GM12878 (cell line): ENCODE results near the gene CARD10. TPM values are rescaled to one million over a fixed set of nuclear protein-coding genes. Genes with fewer than 3 reads are reported as not detected.
A peak's percentile ranks its signal among the peaks of the same experiment; 100 is the strongest.

Experiments
- ATF7 ChIP-seq: fragments of 450-650 bp; IDR thresholded peaks from 2 replicates; pipeline ENCODE4 v1.6.1; 2016; ENCODE audit warnings: low read depth, mild to moderate bottlenecking
- BHLHE40 ChIP-seq, 2 experiments: fragments of 450-650 bp in 1 of 2; IDR thresholded peaks; 2 replicates each; pipeline ENCODE4 v1.6.1; 2011 to 2017; ENCODE audit warnings: low read depth in 2 of 2, borderline replicate concordance in 1 of 2, improper control_type of control experiment in 1 of 2, low read length in 1 of 2, mild to moderate bottlenecking in 1 of 2
- DPF2 ChIP-seq: fragments of 450-650 bp; IDR thresholded peaks from 2 replicates; pipeline ENCODE4 v1.6.1; 2017; ENCODE audit warnings: mild to moderate bottlenecking
- FOXM1 ChIP-seq: IDR thresholded peaks from 2 replicates; pipeline ENCODE4 v1.6.1; 2012; ENCODE audit warnings: low read depth, mild to moderate bottlenecking, inconsistent platforms, low read length, moderate library complexity
- IKZF2 ChIP-seq, 2 experiments: fragments of 450-650 bp; IDR thresholded peaks; 2 replicates each; pipeline ENCODE4 v1.6.1; 2017; ENCODE audit warnings: mild to moderate bottlenecking in 2 of 2, moderate library complexity in 2 of 2
- MEF2A ChIP-seq: IDR thresholded peaks from 2 replicates; pipeline ENCODE4 v1.6.1; 2011; ENCODE audit warnings: low read depth, mild to moderate bottlenecking, low read length, moderate library complexity; ENCODE audit not compliant: insufficient read depth
- MXI1 ChIP-seq: fragments of 150-350 bp; IDR thresholded peaks from 2 replicates; pipeline ENCODE4 v1.6.1; 2011; ENCODE audit warnings: low read depth, mild to moderate bottlenecking, inconsistent platforms, low read length, improper control_type of control experiment
- NBN ChIP-seq: fragments of 450-650 bp; IDR thresholded peaks from 2 replicates; pipeline ENCODE4 v1.6.1; 2016
- NFIC ChIP-seq: IDR thresholded peaks from 2 replicates; pipeline ENCODE4 v1.6.1; 2012; ENCODE audit warnings: low read depth, mild to moderate bottlenecking, inconsistent platforms, low read length, moderate library complexity
- NFXL1 ChIP-seq: fragments of 450-650 bp; IDR thresholded peaks from 2 replicates; pipeline ENCODE4 v1.6.1; 2017; ENCODE audit warnings: antibody characterized with exemption, mild to moderate bottlenecking, borderline replicate concordance
- RAD21 ChIP-seq: IDR thresholded peaks from 2 replicates; pipeline ENCODE4 v1.6.1; 2011; ENCODE audit warnings: mild to moderate bottlenecking, low read depth, low read length, moderate library complexity; ENCODE audit not compliant: insufficient read depth
- RFX5 ChIP-seq: IDR thresholded peaks from 2 replicates; pipeline ENCODE4 v1.6.1; 2011; ENCODE audit warnings: low read depth, low read length, improper control_type of control experiment
- SIX5 ChIP-seq: IDR thresholded peaks from 2 replicates; pipeline ENCODE4 v1.6.1; 2011; ENCODE audit warnings: mild to moderate bottlenecking, low read depth, low read length, moderate library complexity; ENCODE audit not compliant: severe bottlenecking
- SUZ12 ChIP-seq: fragments of 200-600 bp; sonication (generic); IDR thresholded peaks from one replicate; pipeline ENCODE4 v1.6.1; 2018; ENCODE audit warnings: antibody characterized with exemption, mild to moderate bottlenecking; ENCODE audit not compliant: unreplicated experiment
- YY1 ChIP-seq: IDR thresholded peaks from 2 replicates; pipeline ENCODE4 v1.6.1; 2011; ENCODE audit warnings: low read depth, mild to moderate bottlenecking, low read length
- ZZZ3 ChIP-seq: IDR thresholded peaks from 2 replicates; pipeline ENCODE4 v1.6.1; 2011; ENCODE audit warnings: low read depth; ENCODE audit not compliant: control insufficient read depth, insufficient read length
- polyA plus RNA-seq, 11 experiments: library from polyadenylated mRNA; depleted of rRNA in 4 of 11; unstranded in 6 of 11; stranded (reverse) in 5 of 11; fragments of >200 nt; fragmentation: Nextera tagmentation in 4 of 11; fragmentation: Illumina TruSeq in 1 of 11; extraction: Ambion mirVana in 4 of 11; extraction: Trizol in 1 of 11; gene quantifications; 1 replicate in 1 of 11; 2 replicates in 10 of 11; pipeline versions ENCODE4 v1.2.1 to v1.2.3, GENCODE V29; 2011 to 2016; ENCODE audit warnings: inconsistent platforms in 2 of 11, missing spikeins in 2 of 11, low read depth in 1 of 11
- total RNA-seq, 4 experiments: library from RNA; depleted of rRNA in 3 of 4; stranded (reverse); fragments of >200 nt in 3 of 4; fragmentation: Illumina TruSeq in 1 of 4; extraction: Trizol in 1 of 4; gene quantifications; 2 replicates each; pipeline versions ENCODE4 v1.2.1 to v1.2.3, GENCODE V29; 2013 to 2021
- TF ChIP-seq, protein P1 (sequence below): fragments of 450-650 bp; formaldehyde crosslinking; IDR thresholded peaks from 2 replicates; pipeline ENCODE4 v1.4.0; 2022; ENCODE audit warnings: mild to moderate bottlenecking, moderate library complexity
- TF ChIP-seq, protein P2 (sequence below): fragments of 450-650 bp; IDR thresholded peaks from 2 replicates; pipeline ENCODE4 v1.6.1; 2017; ENCODE audit warnings: low read depth, mild to moderate bottlenecking, moderate library complexity
- TF ChIP-seq, protein P3 (sequence below): fragments of 450-650 bp; IDR thresholded peaks from 2 replicates; pipeline ENCODE4 v1.6.1; 2017; ENCODE audit warnings: mild to moderate bottlenecking
- TF ChIP-seq, protein P4 (sequence below): fragments of 150-350 bp; IDR thresholded peaks from 2 replicates; pipeline ENCODE4 v1.6.1; 2014; ENCODE audit warnings: mild to moderate bottlenecking, low read depth, low read length

CARD10 gene
- total and polyA plus RNA-seq, 10 of the 15 experiments (the other 5 are each of a cell fraction or from before 2014, with no cell fraction given): 0.08 to 0.10 (median 0.10) TPM; not detected in 7

DNA sequence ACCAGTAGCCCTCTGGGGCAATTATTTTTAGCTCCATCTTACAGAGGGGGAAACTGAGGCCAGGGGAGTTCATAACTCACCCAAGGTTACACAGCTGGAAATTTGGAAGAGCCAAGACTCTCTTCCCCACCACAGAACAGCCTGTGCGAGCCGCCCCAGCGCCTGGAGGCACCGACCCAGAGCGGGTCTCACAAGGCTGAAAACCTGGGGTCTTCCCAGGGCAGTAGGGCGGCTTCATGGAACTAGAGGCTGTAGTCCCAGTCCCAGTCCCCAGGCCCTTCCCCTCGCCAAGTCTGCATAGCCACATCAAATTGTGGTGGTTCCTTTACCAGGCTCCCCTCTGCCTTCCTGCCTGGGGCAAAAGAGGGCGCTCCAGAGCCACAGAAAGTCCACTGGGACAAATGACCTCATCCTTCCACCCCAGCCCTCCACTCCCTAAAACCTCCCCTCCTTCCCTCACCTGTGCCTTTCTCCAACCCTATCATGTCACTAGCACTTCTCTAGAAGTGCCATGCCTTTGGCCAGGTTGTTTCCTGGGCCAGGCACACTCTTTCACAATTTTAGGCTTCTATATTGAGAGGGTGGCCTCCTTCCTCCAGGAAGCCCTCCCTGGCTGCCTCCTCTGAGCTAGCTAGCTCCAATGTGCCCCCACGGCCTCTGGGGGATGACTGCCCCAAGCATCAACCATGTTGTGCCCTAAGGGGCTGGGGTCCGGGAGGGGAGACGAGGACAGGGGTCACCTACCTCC, 25.9 kb upstream of the CARD10 start (continued):
- TF ChIP-seq RAD21: peak; percentile 67
- TF ChIP-seq NFXL1: no peak
- TF ChIP-seq SIX5: no peak
- no peak for TF ChIP-seq ZZZ3
- TF ChIP-seq, protein P1, sequence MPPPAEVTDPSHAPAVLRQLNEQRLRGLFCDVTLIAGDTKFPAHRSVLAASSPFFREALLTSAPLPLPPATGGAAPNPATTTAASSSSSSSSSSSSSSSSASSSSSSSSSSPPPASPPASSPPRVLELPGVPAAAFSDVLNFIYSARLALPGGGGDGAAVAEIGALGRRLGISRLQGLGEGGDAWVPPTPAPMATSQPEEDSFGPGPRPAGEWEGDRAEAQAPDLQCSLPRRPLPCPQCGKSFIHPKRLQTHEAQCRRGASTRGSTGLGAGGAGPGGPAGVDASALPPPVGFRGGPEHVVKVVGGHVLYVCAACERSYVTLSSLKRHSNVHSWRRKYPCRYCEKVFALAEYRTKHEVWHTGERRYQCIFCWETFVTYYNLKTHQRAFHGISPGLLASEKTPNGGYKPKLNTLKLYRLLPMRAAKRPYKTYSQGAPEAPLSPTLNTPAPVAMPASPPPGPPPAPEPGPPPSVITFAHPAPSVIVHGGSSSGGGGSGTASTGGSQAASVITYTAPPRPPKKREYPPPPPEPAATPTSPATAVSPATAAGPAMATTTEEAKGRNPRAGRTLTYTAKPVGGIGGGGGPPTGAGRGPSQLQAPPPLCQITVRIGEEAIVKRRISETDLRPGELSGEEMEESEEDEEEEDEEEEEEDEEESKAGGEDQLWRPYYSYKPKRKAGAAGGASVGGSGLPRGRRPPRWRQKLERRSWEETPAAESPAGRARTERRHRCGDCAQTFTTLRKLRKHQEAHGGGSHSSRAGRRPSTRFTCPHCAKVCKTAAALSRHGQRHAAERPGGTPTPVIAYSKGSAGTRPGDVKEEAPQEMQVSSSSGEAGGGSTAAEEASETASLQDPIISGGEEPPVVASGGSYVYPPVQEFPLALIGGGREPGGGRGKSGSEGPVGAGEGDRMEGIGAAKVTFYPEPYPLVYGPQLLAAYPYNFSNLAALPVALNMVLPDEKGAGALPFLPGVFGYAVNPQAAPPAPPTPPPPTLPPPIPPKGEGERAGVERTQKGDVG: no peak
- TF ChIP-seq, protein P2, sequence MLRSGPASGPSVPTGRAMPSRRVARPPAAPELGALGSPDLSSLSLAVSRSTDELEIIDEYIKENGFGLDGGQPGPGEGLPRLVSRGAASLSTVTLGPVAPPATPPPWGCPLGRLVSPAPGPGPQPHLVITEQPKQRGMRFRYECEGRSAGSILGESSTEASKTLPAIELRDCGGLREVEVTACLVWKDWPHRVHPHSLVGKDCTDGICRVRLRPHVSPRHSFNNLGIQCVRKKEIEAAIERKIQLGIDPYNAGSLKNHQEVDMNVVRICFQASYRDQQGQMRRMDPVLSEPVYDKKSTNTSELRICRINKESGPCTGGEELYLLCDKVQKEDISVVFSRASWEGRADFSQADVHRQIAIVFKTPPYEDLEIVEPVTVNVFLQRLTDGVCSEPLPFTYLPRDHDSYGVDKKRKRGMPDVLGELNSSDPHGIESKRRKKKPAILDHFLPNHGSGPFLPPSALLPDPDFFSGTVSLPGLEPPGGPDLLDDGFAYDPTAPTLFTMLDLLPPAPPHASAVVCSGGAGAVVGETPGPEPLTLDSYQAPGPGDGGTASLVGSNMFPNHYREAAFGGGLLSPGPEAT: no peak
- TF ChIP-seq, protein P3, sequence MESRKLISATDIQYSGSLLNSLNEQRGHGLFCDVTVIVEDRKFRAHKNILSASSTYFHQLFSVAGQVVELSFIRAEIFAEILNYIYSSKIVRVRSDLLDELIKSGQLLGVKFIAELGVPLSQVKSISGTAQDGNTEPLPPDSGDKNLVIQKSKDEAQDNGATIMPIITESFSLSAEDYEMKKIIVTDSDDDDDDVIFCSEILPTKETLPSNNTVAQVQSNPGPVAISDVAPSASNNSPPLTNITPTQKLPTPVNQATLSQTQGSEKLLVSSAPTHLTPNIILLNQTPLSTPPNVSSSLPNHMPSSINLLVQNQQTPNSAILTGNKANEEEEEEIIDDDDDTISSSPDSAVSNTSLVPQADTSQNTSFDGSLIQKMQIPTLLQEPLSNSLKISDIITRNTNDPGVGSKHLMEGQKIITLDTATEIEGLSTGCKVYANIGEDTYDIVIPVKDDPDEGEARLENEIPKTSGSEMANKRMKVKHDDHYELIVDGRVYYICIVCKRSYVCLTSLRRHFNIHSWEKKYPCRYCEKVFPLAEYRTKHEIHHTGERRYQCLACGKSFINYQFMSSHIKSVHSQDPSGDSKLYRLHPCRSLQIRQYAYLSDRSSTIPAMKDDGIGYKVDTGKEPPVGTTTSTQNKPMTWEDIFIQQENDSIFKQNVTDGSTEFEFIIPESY: no peak
- no peak for TF ChIP-seq RFX5
- TF ChIP-seq SUZ12: no peak
- TF ChIP-seq IKZF2 (IDR thresholded peaks at IDR 0.05): 0 out of 4 replicates have a peak, but pooled peaks of 1 of the 2 experiments have one; percentile 16
- 0 out of 2 replicates have a peak, but pooled peaks have one; percentile 40 for TF ChIP-seq YY1
- TF ChIP-seq DPF2: no peak
- no peak for TF ChIP-seq MEF2A
- no peak for TF ChIP-seq NFIC
- TF ChIP-seq FOXM1: no peak
- peak; percentile 97 for TF ChIP-seq ATF7
- no peak for TF ChIP-seq MXI1
- TF ChIP-seq, protein P4, sequence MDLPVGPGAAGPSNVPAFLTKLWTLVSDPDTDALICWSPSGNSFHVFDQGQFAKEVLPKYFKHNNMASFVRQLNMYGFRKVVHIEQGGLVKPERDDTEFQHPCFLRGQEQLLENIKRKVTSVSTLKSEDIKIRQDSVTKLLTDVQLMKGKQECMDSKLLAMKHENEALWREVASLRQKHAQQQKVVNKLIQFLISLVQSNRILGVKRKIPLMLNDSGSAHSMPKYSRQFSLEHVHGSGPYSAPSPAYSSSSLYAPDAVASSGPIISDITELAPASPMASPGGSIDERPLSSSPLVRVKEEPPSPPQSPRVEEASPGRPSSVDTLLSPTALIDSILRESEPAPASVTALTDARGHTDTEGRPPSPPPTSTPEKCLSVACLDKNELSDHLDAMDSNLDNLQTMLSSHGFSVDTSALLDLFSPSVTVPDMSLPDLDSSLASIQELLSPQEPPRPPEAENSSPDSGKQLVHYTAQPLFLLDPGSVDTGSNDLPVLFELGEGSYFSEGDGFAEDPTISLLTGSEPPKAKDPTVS: no peak
- TF ChIP-seq BHLHE40 (IDR thresholded peaks at IDR 0.05; ENCODE audit: borderline replicate concordance in 1 of 2, low read depth in 2 of 2, low read length in 1 of 2): 0 out of 4 replicates have a peak, but pooled peaks of 1 of the 2 experiments have one; percentile 9
- TF ChIP-seq NBN: 0 out of 2 replicates have a peak, but pooled peaks have one; percentile 39
